ENCODE data around the gene TEX29. TPM values are rescaled to one million over a fixed set of nuclear protein-coding genes. Genes with fewer than 3 reads are reported as not detected.

The TEX29 gene
- total and polyA plus RNA-seq, 9 of the 15 experiments (the other 6 are each of a cell fraction or from before 2014, with no cell fraction given) = 0.11 TPM; not detected in 7

DNA sequence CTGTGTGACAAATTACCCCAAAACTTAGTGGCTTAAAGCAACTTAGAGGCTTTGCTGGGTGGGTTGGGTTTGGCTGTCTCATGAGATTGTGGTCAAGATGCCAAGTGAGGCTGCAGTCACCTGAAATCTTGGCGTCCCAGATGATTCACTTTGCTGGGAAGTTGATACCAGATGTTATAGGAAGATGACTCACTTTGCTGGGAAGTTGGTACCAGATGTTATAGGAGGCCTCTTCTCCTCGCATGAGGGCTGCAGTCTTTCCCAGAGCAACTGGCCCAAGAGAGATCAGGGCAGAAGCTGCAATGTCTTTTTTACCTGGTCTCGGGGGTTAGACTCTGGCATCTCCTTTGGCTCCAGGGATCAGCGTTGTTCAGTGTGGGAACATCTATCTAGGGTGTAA lies 16.8 kb downstream of the TEX29 start:
- intact Hi-C loops (cut with micrococcal nuclease) = no loop called here
- H3K27me3 ChIP-seq (ENCODE audit: control insufficient read depth in 2 of 2, insufficient read depth in 2 of 2, low read length in 2 of 2) = peaks cover 0 to 44% of the 10 kb centered on the region in 2 experiments; a peak in 4 of 5 replicates

More for the DNA sequence above, 16.8 kb downstream of the TEX29 start:
- 0% methylated on average over 3 of the region's 4 CpGs for WGBS (ENCODE audit: insufficient coverage, low coverage, missing lambda C conversion rate)
- no peaks in the 10 kb centered on the region for H4K20me1 ChIP-seq (replicated peaks; ENCODE audit: control insufficient read depth, insufficient read depth, low read length)
- no peak overlapping the region for H3K27ac ChIP-seq (ENCODE audit: extremely low read depth, low read depth, low read length)
- FAIRE-seq = no peak
- H3K79me2 ChIP-seq (ENCODE audit: control insufficient read depth, insufficient read depth, low read length) = no peaks in the 10 kb centered on the region
- ATAC-seq = no peak
- no peak for DNase-seq (ENCODE audit: extremely low read depth in 1 of 4, low spot score in 3 of 4)
- no peaks in the 10 kb centered on the region for H3K9me1 ChIP-seq (ENCODE audit: control insufficient read depth, insufficient read depth, low read length)
- H2AFZ ChIP-seq (ENCODE audit: low read depth, low read length) = no peak overlapping the region
- H3K4me1 ChIP-seq (replicated peaks in 1 of 2; ENCODE audit: control insufficient read depth in 2 of 2, insufficient read depth in 2 of 2, low read length in 2 of 2) = no peaks in the 10 kb centered on the region
- H3K9me3 ChIP-seq (replicated peaks; ENCODE audit: control insufficient read depth, insufficient read depth, low read depth, low read length) = no peaks in the 10 kb centered on the region
- no peak overlapping the region for H3K4me3 ChIP-seq
- H3K36me3 ChIP-seq (ENCODE audit: control insufficient read depth, insufficient read depth, low read length) = no peaks in the 10 kb centered on the region
- TF ChIP-seq, protein P1, sequence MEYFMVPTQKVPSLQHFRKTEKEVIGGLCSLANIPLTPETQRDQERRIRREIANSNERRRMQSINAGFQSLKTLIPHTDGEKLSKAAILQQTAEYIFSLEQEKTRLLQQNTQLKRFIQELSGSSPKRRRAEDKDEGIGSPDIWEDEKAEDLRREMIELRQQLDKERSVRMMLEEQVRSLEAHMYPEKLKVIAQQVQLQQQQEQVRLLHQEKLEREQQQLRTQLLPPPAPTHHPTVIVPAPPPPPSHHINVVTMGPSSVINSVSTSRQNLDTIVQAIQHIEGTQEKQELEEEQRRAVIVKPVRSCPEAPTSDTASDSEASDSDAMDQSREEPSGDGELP (CRISPR knock-in tag; IDR thresholded peaks at IDR 0.05; ENCODE audit: borderline replicate concordance) = no peak
- no peak for TF ChIP-seq NEUROD1 (IDR thresholded peaks at IDR 0.05; ENCODE audit: borderline replicate concordance, low read depth, low read length, partially characterized antibody)
- no peak for TF ChIP-seq CREM (IDR thresholded peaks at IDR 0.05; ENCODE audit: low read depth)
- no peak for TF ChIP-seq ZNF551 (CRISPR knock-in tag; IDR thresholded peaks at IDR 0.05)
- no peak for TF ChIP-seq HDAC2 (IDR thresholded peaks at IDR 0.05)
- no peak for TF ChIP-seq NFE2 (IDR thresholded peaks at IDR 0.05; ENCODE audit: low read depth)
- TF ChIP-seq, protein P2, sequence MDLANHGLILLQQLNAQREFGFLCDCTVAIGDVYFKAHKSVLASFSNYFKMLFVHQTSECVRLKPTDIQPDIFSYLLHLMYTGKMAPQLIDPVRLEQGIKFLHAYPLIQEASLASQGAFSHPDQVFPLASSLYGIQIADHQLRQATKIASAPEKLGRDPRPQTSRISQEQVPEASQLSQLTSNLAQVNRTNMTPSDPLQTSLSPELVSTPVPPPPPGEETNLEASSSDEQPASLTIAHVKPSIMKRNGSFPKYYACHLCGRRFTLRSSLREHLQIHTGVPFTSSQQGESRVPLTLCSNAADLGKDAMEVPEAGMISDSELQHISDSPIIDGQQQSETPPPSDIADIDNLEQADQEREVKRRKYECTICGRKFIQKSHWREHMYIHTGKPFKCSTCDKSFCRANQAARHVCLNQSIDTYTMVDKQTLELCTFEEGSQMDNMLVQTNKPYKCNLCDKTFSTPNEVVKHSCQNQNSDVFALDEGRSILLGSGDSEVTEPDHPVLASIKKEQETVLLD (IDR thresholded peaks at IDR 0.05) = no peak
- TF ChIP-seq RBM39 (optimal IDR thresholded peaks at IDR 0.05; ENCODE audit: low read depth, low read length) = no peak
- no peak for TF ChIP-seq GTF2F1 (IDR thresholded peaks at IDR 0.05; ENCODE audit: low read depth, low read length)
- no peak for TF ChIP-seq PCBP1 (IDR thresholded peaks at IDR 0.05; ENCODE audit: low read depth, low read length, poor library complexity, severe bottlenecking)
- H3K4me2 ChIP-seq (ENCODE audit: insufficient read depth, low read length) = no peak overlapping the region
- POLR2A ChIA-PET = no interaction called here
- H3K9ac ChIP-seq (ENCODE audit: insufficient read depth in 1 of 2, low read depth in 2 of 2, low read length in 2 of 2) = no peak overlapping the region
- in situ Hi-C loops (cut with MboI) = no loop called here
- CTCF ChIA-PET (ENCODE audit: low intra/inter-chr PET ratio) = no interaction called here
- BruUV-seq (replicated peaks) = no TSS peak

All from K562 (cell line).